Sigmoid colon (tissue), 7 donors: ENCODE data around the gene ACSS3. TPM values are rescaled to one million over a fixed set of nuclear protein-coding genes. Genes with fewer than 3 reads are reported as not detected.

ENCODE experiments used
- DNase-seq: peaks from one replicate; pipeline ENCODE4 v3.0.0-alpha.2; 2019
- H3K27ac ChIP-seq, 4 donors: fragments of 200-600 bp; sonication (generic); one replicate each; pipeline ENCODE4 v1.5.1; 2016 to 2019; ENCODE audit warnings: mild to moderate bottlenecking in 1 of 4
- H3K27me3 ChIP-seq, 3 donors: fragments of 200-600 bp; sonication (generic); one replicate each; pipeline ENCODE4 v1.5.1; 2019; ENCODE audit warnings: mild to moderate bottlenecking in 1 of 3
- H3K36me3 ChIP-seq, 4 donors: fragments of 200-600 bp; sonication (generic); one replicate each; pipeline ENCODE4 v1.5.1; 2016 to 2019
- H3K4me1 ChIP-seq, 4 donors: fragments of 200-600 bp; sonication (generic); one replicate each; pipeline ENCODE4 v1.5.1; 2017 to 2019
- H3K4me3 ChIP-seq, 4 donors: fragments of 200-600 bp; sonication (generic); one replicate each; pipeline ENCODE4 v1.5.1; 2017 to 2019; ENCODE audit warnings: mild to moderate bottlenecking in 2 of 4, moderate library complexity in 1 of 4
- H3K9me3 ChIP-seq, 4 donors: fragments of 200-600 bp in 3 of 4; sonication (generic) in 3 of 4; one replicate each; pipeline versions ENCODE4 v1.5.1 to v1.6.1; 2013 to 2019
- EP300 ChIP-seq, 4 donors: sonication (generic); formaldehyde crosslinking; IDR thresholded peaks; one replicate each; pipeline ENCODE4 v1.6.1; 2017; ENCODE audit warnings: antibody characterized with exemption in 4 of 4
- POLR2A ChIP-seq, 2 donors: fragments of 450-650 bp; IDR thresholded peaks; one replicate each; pipeline ENCODE4 v1.6.1; 2016; ENCODE audit warnings: antibody characterized with exemption in 2 of 2, mild to moderate bottlenecking in 2 of 2, moderate library complexity in 2 of 2
- POLR2AphosphoS5 ChIP-seq, 4 donors: sonication (generic); formaldehyde crosslinking; IDR thresholded peaks; one replicate each; pipeline ENCODE4 v1.6.1; 2017; ENCODE audit warnings: antibody characterized with exemption in 4 of 4
- WGBS, 2 donors: extraction: QIAGEN DNeasy Blood & Tissue Kit; methylation state at CpG; one replicate each; pipeline ENCODE4 v1.1.7; 2013; 5-methylcytosine and 5-hydroxymethylcytosine counted together
- intact Hi-C: fragments of 100-400 bp; cut with DNase I; formaldehyde crosslinking; loops from one replicate; pipeline ENCODE4 v1.15.1; 2023
- polyA plus RNA-seq, 3 donors: library from polyadenylated mRNA; stranded (reverse); fragments of 200-250 nt; gene quantifications; one replicate each; pipeline ENCODE4 v1.2.3, GENCODE V29; 2013
- total RNA-seq, 4 donors: library from RNA; depleted of rRNA; stranded (reverse); fragments of >200 nt; gene quantifications; one replicate each; pipeline ENCODE4 v1.1.0, GENCODE V29; 2016
- TF ChIP-seq, protein P1 (sequence below), 4 experiments: fragments of 450-650 bp in 3 of 4; fragments of 200-600 bp in 1 of 4; IDR thresholded peaks; one replicate each; pipeline ENCODE4 v1.5.1; 2016 to 2019; ENCODE audit warnings: antibody characterized with exemption in 4 of 4, mild to moderate bottlenecking in 3 of 4, moderate library complexity in 2 of 4
- donor health status: healthy with polysubstance abuse.
- donor health status: Bipolar disorder and iron deficiency.
- donor health status: healthy.

The ACSS3 gene
- total and polyA plus RNA-seq, 7 donors, result 0.46 to 26.7 (median 9.9) TPM

DNA sequence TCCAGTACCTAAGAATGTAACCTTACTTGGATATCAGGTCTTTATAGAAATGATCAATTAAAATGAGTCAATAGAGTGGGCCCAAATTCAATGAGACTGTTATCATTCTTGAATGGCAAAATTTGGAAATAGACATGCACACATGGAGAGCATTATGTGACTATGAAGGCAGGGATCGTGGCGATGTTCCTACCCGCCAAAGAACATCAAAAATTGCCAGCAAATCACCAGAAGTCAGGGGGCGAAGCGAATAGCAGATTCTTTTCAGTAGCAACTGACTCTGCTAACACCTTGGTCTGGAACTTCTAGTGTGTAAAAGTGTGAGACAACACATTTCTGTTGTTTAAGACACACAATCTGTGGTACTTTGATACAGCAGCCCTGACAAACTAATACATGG lies 192.5 kb downstream of the ACSS3 start:
- no peak overlapping the region for H3K27ac ChIP-seq
- WGBS, 2 donors, result 94 to 97% methylated on average over 5 of the region's 5 CpGs
- H3K36me3 ChIP-seq, result no peaks in the 10 kb centered on the region
- no peaks in the 10 kb centered on the region for H3K9me3 ChIP-seq
- intact Hi-C loops, result no loop called here
- no peak for DNase-seq
- TF ChIP-seq POLR2AphosphoS5 (IDR thresholded peaks at IDR 0.05), result no peak
- TF ChIP-seq POLR2A (IDR thresholded peaks at IDR 0.05), result no peak
- TF ChIP-seq, protein P1, sequence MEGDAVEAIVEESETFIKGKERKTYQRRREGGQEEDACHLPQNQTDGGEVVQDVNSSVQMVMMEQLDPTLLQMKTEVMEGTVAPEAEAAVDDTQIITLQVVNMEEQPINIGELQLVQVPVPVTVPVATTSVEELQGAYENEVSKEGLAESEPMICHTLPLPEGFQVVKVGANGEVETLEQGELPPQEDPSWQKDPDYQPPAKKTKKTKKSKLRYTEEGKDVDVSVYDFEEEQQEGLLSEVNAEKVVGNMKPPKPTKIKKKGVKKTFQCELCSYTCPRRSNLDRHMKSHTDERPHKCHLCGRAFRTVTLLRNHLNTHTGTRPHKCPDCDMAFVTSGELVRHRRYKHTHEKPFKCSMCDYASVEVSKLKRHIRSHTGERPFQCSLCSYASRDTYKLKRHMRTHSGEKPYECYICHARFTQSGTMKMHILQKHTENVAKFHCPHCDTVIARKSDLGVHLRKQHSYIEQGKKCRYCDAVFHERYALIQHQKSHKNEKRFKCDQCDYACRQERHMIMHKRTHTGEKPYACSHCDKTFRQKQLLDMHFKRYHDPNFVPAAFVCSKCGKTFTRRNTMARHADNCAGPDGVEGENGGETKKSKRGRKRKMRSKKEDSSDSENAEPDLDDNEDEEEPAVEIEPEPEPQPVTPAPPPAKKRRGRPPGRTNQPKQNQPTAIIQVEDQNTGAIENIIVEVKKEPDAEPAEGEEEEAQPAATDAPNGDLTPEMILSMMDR (IDR thresholded peaks at IDR 0.05), result no peak
- no peak for TF ChIP-seq EP300 (IDR thresholded peaks at IDR 0.05)
- H3K27me3 ChIP-seq, result no peaks in the 10 kb centered on the region
- no peak overlapping the region for H3K4me3 ChIP-seq
- H3K4me1 ChIP-seq, result peaks cover 0 to 10% (median 0%) of the 10 kb centered on the region in 4 donors

DNA sequence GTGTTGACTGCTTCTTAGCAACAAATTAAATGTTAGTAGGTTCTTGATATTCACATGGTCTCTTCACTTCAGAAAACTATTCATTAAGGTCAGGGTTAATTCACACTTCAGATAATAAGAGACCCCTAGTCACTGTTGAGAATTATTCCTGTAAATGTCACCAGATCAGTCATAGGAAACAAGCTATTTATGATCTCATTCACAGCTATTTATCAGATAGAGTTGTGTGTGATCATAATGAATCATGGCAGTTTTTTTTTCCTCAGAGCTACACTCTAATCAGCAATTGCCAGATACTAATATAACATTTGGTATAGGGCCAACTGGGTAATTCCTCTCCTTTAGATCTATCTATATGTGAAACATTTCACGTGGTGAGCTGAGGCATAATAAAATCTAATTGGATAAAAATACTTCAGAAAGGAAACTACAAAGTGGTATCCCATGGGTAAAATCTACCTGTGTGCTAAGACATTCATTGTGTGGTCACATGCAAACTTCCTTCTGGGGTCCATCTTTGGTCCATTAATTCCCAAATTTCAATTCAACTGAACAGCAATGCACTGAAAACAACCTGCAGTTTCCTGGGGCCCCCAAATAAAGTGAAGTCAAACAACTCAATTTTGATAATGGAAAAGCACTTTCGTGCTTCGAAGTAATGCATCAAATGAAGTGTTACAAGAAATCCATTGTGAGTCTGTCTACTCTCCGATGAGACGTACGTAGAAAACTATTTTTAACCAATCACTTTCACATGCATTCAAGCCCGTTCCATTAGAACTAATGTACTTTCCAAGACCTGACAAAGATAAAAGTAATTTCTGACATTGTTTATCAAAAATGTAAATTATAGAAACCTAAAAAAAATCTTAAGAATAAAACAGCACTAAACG lies 197.0 kb downstream of the ACSS3 start:
- Histone ChIP-seq H3K9me3 (no peaks in the 10 kb centered on the region), H3K4me1 (no peaks in the 10 kb centered on the region), H3K36me3 (no peaks in the 10 kb centered on the region), H3K27me3 (no peaks in the 10 kb centered on the region), H3K4me3 (no peak overlapping the region), H3K27ac (no peak overlapping the region)
- TF ChIP-seq POLR2AphosphoS5 (IDR thresholded peaks at IDR 0.05), result no peak
- no peak for TF ChIP-seq POLR2A (IDR thresholded peaks at IDR 0.05)
- no peak for TF ChIP-seq EP300 (IDR thresholded peaks at IDR 0.05)
- TF ChIP-seq, protein P1 (IDR thresholded peaks at IDR 0.05), result no peak
- no peak for DNase-seq
- intact Hi-C loops, result no loop called here
- 82 to 85% methylated on average over 8 of the region's 8 CpGs for WGBS, 2 donors

DNA sequence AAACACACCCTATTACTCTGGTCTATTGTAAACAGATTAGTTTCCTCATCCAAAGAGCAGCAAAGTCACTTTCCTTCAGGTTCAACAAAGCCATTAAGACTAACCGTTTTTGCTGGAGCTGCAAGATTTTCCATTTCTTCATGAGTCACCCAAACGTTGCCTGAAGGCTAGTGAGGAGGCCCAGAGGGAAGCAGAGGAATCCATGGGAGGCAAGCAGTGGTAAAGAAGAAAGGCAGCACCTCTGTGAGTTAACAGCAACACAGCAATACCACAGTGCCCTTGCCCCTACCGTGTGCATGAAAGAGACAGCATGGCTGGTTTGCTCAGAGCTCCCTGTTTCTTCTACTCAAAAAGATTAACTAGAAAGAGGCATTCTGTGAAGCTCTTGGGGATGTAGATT lies 206.3 kb downstream of the ACSS3 start:
- TF ChIP-seq POLR2A (IDR thresholded peaks at IDR 0.05), result no peak
- TF ChIP-seq POLR2AphosphoS5 (IDR thresholded peaks at IDR 0.05), result no peak
- TF ChIP-seq EP300 (IDR thresholded peaks at IDR 0.05), result no peak
- H3K4me3 ChIP-seq, result no peak overlapping the region
- intact Hi-C loops, result no loop called here
- H3K36me3 ChIP-seq, result no peaks in the 10 kb centered on the region
- H3K27ac ChIP-seq, result no peak overlapping the region
- H3K27me3 ChIP-seq, result no peaks in the 10 kb centered on the region
- no peaks in the 10 kb centered on the region for H3K4me1 ChIP-seq
- 33 to 43% methylated on average over 3 of the region's 3 CpGs for WGBS, 2 donors
- DNase-seq, result no peak
- no peaks in the 10 kb centered on the region for H3K9me3 ChIP-seq

DNA sequence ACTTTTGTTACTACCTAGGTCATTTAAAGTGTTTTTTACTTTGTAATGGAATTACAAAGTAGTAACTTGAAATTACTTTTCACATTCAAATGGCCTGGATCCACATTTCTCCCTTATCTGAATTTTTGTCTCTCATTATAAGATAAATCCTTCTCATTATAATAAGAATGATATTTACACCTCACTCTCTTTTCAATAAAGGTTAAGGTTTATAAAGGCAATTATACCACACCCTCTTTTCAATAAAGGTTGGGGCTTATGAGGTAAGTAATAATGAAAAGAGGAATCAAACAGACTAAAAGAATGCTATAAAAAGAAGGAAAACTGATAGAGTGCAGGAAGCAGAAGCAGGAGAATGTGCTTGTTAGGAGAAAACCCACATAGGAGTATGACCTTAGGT lies 210.8 kb downstream of the ACSS3 start:
- intact Hi-C loops, result no loop called here
- Histone ChIP-seq H3K27ac (no peak overlapping the region), H3K36me3 (no peaks in the 10 kb centered on the region), H3K27me3 (no peaks in the 10 kb centered on the region), H3K4me1 (no peaks in the 10 kb centered on the region), H3K4me3 (no peak overlapping the region), H3K9me3 (no peaks in the 10 kb centered on the region)
- DNase-seq, result no peak
- no peak for TF ChIP-seq POLR2AphosphoS5 (IDR thresholded peaks at IDR 0.05)

DNA sequence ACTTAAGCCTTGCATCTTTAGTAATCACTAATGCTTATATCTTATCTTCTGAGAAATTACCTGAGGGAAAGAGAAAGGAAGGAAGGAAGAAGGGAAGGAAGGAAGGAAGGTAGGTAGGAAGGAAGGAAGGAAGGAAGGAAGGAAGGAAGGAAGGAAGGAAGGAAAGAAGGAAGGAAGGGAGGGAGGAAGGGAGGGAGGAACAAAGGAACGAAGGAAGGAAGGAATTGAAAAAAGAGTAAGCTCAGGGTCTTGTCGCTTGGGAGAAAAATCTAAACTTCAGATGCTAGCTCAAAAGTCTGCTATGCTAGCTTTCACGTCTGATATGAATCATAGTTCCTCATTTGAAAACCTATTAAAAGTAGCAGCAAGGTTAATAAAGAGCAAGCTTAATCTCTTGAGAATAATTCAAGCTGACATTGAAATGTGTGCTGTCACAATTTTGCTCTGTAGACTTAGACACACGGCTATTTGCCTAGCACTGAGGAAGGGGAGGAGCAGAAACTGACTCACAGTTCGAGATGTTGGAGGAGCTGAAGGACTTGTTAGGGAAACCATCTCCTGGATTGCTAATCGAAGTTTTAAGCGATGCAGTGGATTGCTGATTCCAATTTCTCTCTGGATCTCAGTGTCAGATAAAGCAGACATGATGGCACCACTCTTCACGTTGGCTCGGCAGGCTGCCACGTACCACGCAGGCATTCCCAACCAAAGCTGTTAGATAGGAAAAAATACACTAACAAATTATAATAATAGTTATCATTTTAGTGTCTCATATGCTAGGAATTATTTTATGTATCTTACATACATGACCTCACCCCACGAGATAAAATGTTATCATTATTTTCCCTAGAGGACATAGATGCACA lies 216.7 kb downstream of the ACSS3 start:
- Histone ChIP-seq H3K27ac (no peak overlapping the region), H3K36me3 (no peaks in the 10 kb centered on the region), H3K4me1 (no peaks in the 10 kb centered on the region), H3K9me3 (no peaks in the 10 kb centered on the region), H3K27me3 (no peaks in the 10 kb centered on the region), H3K4me3 (no peak overlapping the region)
- 74 to 76% methylated on average over 12 of the region's 12 CpGs for WGBS, 2 donors
- TF ChIP-seq POLR2AphosphoS5 (IDR thresholded peaks at IDR 0.05) (no peak), EP300 (IDR thresholded peaks at IDR 0.05) (no peak), POLR2A (IDR thresholded peaks at IDR 0.05) (no peak)
- TF ChIP-seq, protein P1 (IDR thresholded peaks at IDR 0.05), result no peak
- intact Hi-C loops, result no loop called here
- no peak for DNase-seq
